KMS-11 (cell line): ENCODE measurements around the gene RNF7.

Experiments used
- H2AFZ ChIP-seq: fragments of 200-600 bp; sonication (generic); 2 replicates; pipeline ENCODE4 v1.6.1; 2016; ENCODE audit warnings: antibody characterized with exemption, mixed run types, low read depth
- H3K27ac ChIP-seq: fragments of 200-600 bp; sonication (generic); 2 replicates; pipeline ENCODE4 v1.6.1; 2016; ENCODE audit warnings: mild to moderate bottlenecking, mixed run types
- H3K27me3 ChIP-seq: fragments of 200-600 bp; sonication (generic); 2 replicates; pipeline ENCODE4 v1.6.1; 2017; ENCODE audit warnings: mild to moderate bottlenecking, low read depth, mixed run types, moderate library complexity; ENCODE audit not compliant: insufficient read depth
- H3K36me3 ChIP-seq: fragments of 200-600 bp; sonication (generic); 2 replicates; pipeline ENCODE4 v1.6.1; 2017; ENCODE audit warnings: mild to moderate bottlenecking, mixed run types; ENCODE audit not compliant: insufficient read depth
- H3K4me1 ChIP-seq: fragments of 200-600 bp; sonication (generic); 2 replicates; pipeline ENCODE4 v1.6.1; 2016; ENCODE audit warnings: mild to moderate bottlenecking, low read depth, mixed run types; ENCODE audit not compliant: poor library complexity, severe bottlenecking
- H3K4me2 ChIP-seq: fragments of 200-600 bp; sonication (generic); 2 replicates; pipeline ENCODE4 v1.7.0; 2016; ENCODE audit warnings: mild to moderate bottlenecking, mixed run types
- H3K4me3 ChIP-seq: fragments of 200-600 bp; sonication (generic); IDR thresholded peaks from 2 replicates; pipeline ENCODE4 v1.6.1; 2017; ENCODE audit warnings: low read depth, low read length, mixed read lengths; ENCODE audit not compliant: insufficient read depth
- H3K79me2 ChIP-seq: fragments of 200-600 bp; sonication (generic); 2 replicates; pipeline ENCODE4 v1.6.1; 2016; ENCODE audit warnings: low read depth, mixed run types; ENCODE audit not compliant: insufficient read depth
- H3K9ac ChIP-seq: fragments of 200-600 bp; sonication (generic); 2 replicates; pipeline ENCODE4 v1.6.1; 2016; ENCODE audit warnings: mild to moderate bottlenecking, mixed run types
- H4K20me1 ChIP-seq: fragments of 200-600 bp; sonication (generic); 2 replicates; pipeline ENCODE4 v1.6.1; 2016; ENCODE audit warnings: mild to moderate bottlenecking, mixed run types; ENCODE audit not compliant: insufficient read depth
- CTCF ChIP-seq: fragments of 200-600 bp; sonication (generic); conservative IDR thresholded peaks from 2 replicates; pipeline ENCODE4 v1.6.1; 2017; ENCODE audit warnings: low read depth, mild to moderate bottlenecking, antibody characterized with exemption, low read length, moderate library complexity, mixed read lengths

The RNF7 gene

DNA sequence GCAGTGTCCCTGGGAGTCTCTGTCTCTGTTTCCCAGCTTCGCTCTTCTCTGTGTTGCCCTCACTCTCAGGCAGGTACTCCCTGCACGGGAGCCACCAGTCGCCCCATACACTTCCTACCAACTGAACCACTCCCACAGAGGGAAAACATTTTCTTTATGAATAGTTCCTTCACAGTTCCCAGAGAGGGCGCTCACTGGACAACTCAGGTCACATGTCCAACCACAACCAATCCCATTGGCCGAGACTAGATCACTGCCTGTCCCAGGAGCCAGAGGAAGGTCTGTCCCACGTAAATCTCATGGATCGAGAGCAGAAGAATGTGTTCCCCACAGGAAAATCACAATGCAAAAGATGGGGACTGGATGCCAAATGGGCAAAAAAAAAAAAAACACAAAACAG is 51.2 kb downstream of the RNF7 start:
- no peaks in the 10 kb centered on the region for H3K4me1 ChIP-seq
- H3K36me3 ChIP-seq = no peaks in the 10 kb centered on the region
- H4K20me1 ChIP-seq = no peaks in the 10 kb centered on the region
- no peaks in the 10 kb centered on the region for H3K79me2 ChIP-seq
- H3K27ac ChIP-seq = no peak overlapping the region
- no peaks in the 10 kb centered on the region for H3K27me3 ChIP-seq
- TF ChIP-seq CTCF = peak; percentile 25; the same call in 1 of the 2 replicates
- no peak overlapping the region for H3K4me2 ChIP-seq
- no peak overlapping the region for H3K4me3 ChIP-seq
- H3K9ac ChIP-seq = no peak overlapping the region
- no peak overlapping the region for H2AFZ ChIP-seq

GRCh38 chr3:141790171-141790570 is 52.1 kb downstream of the RNF7 start:
- no peak overlapping the region for H3K4me3 ChIP-seq
- H2AFZ ChIP-seq = no peak overlapping the region
- no peak overlapping the region for H3K4me2 ChIP-seq
- H3K36me3 ChIP-seq = no peaks in the 10 kb centered on the region
- TF ChIP-seq CTCF = no peak
- no peaks in the 10 kb centered on the region for H3K79me2 ChIP-seq
- H3K27me3 ChIP-seq = no peaks in the 10 kb centered on the region
- H3K27ac ChIP-seq = no peak overlapping the region
- no peak overlapping the region for H3K9ac ChIP-seq
- H4K20me1 ChIP-seq = no peaks in the 10 kb centered on the region
- peaks cover 8% of the 10 kb centered on the region for H3K4me1 ChIP-seq

GRCh38 chr3:141792495-141792894 is 54.4 kb downstream of the RNF7 start:
- H3K9ac ChIP-seq = no peak overlapping the region
- TF ChIP-seq CTCF = no peak

DNA sequence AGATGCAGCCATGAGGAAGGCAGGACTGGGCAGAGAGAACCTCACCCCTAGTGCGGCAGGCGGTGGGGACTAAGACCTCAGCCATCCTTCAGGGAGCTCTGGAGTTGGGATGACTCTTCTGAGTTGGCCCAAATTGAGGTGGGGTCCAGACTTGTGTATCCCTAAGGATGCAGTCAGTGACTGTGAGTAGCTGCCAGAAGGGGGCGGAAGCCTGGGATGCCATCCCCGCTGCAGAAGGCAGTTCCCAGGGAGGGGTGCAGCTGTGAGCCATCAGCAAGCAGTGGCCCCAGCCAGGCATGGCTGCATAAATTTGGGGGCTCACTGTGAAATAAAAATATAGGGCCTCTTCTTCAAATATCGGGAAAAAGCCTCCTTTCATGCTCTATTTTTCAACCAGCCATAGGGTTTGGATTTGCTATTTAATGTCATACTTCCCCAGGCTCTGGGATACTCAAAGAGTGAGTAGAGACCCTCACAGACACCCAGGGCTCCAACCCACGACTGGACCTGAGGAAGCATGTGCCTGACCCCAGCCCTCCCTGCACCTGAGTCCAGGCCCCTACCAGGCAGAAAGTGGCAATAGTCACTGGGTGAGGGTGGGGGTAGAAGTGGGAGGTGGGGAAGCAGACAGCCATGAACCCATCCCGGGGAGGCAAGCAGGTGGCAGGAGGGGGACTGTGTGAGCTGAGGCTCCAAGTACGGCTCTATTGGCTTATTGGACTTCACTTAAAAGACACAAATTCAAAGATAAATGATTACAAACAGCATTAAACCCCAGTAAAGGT is 55.6 kb downstream of the RNF7 start:
- Histone ChIP-seq H4K20me1 (no peaks in the 10 kb centered on the region), H3K4me3 (no peak overlapping the region), H3K79me2 (no peaks in the 10 kb centered on the region), H3K4me2 (no peak overlapping the region), H3K27ac (no peak overlapping the region), H3K27me3 (no peaks in the 10 kb centered on the region), H3K9ac (no peak overlapping the region), H3K4me1 (peaks cover 34% of the 10 kb centered on the region), H2AFZ (no peak overlapping the region), H3K36me3 (no peaks in the 10 kb centered on the region)
- TF ChIP-seq CTCF = no peak

More at GRCh38 chr3:141792495-141792894, 54.4 kb downstream of the RNF7 start:
- Histone ChIP-seq H3K4me1 (peaks cover 31% of the 10 kb centered on the region), H3K79me2 (no peaks in the 10 kb centered on the region), H3K4me2 (no peak overlapping the region), H4K20me1 (no peaks in the 10 kb centered on the region), H3K27me3 (no peaks in the 10 kb centered on the region), H3K4me3 (no peak overlapping the region), H3K27ac (no peak overlapping the region), H2AFZ (no peak overlapping the region), H3K36me3 (no peaks in the 10 kb centered on the region)
